Astrocyte of the cerebellum (primary cell): ENCODE measurements around the gene BAHCC1.

Experiments used
- DNase-seq: peaks from one replicate; pipeline ENCODE4 v3.0.0-alpha.2; 2011; ENCODE audit warnings: low read depth
- H3K4me3 ChIP-seq: 2 replicates; pipeline ENCODE4 v1.5.1; 2011; ENCODE audit warnings: mild to moderate bottlenecking, low read depth, low read length, moderate library complexity
- CTCF ChIP-seq: IDR thresholded peaks from 2 replicates; pipeline ENCODE4 v1.5.1; 2012; ENCODE audit warnings: low read length, low read depth, moderate library complexity, mild to moderate bottlenecking; ENCODE audit errors: missing control alignments
- in situ Hi-C: cut with HindIII; loops from 2 replicates; pipeline ENCODE4 v1.10.0; 2017; ENCODE audit warnings: low sequenced_read_pairs

Gene BAHCC1

GRCh38 chr17:81445642-81446503 is 50.6 kb downstream of the BAHCC1 start:
- in situ Hi-C loops: no loop called here
- no peak overlapping the region for H3K4me3 ChIP-seq
- no peak for TF ChIP-seq CTCF
- DNase-seq: no peak

- TF ChIP-seq CTCF: no peak
- no peak overlapping the region for H3K4me3 ChIP-seq
- in situ Hi-C loops: no loop called here
- DNase-seq: no peak
Measured at GRCh38 chr17:81447331-81447933, 52.2 kb downstream of the BAHCC1 start.

GRCh38 chr17:81448442-81448841 is 53.2 kb downstream of the BAHCC1 start:
- in situ Hi-C loops: no loop called here
- no peak overlapping the region for H3K4me3 ChIP-seq
- TF ChIP-seq CTCF: no peak
- DNase-seq: no peak

- DNase-seq: no peak
- no peak for TF ChIP-seq CTCF
- no peak overlapping the region for H3K4me3 ChIP-seq
- in situ Hi-C loops: no loop called here
Measured at GRCh38 chr17:81448950-81449349, 53.7 kb downstream of the BAHCC1 start.

- in situ Hi-C loops: no loop called here
- no peak for DNase-seq
- TF ChIP-seq CTCF: no peak
Measured at GRCh38 chr17:81449351-81449750, 54.1 kb downstream of the BAHCC1 start.

GRCh38 chr17:81451823-81452222 is 56.6 kb downstream of the BAHCC1 start:
- TF ChIP-seq CTCF: no peak
- in situ Hi-C loops: no loop called here

More at GRCh38 chr17:81449351-81449750, 54.1 kb downstream of the BAHCC1 start:
- no peak overlapping the region for H3K4me3 ChIP-seq

More at GRCh38 chr17:81451823-81452222, 56.6 kb downstream of the BAHCC1 start:
- no peak for DNase-seq
- no peak overlapping the region for H3K4me3 ChIP-seq
